Cardiac muscle cell (in vitro differentiated cells and primary cell): ENCODE measurements around the gene NKIRAS1. TPM values are rescaled to one million over a fixed set of nuclear protein-coding genes. Genes with fewer than 3 reads are reported as not detected.

Experiments used
- DNase-seq, 2 donors: peaks; one replicate each; pipeline versions ENCODE4 v3.0.0 to v3.0.0-alpha.2; 2010 to 2017; ENCODE audit warnings: low read depth in 1 of 2, low spot score in 1 of 2
- H3K27ac ChIP-seq: fragments of 200-600 bp; sonication (generic); 2 replicates; pipeline ENCODE4 v1.5.1; 2016
- H3K27me3 ChIP-seq: fragments of 200-600 bp; sonication (generic); 2 replicates; pipeline ENCODE4 v1.6.0; 2016; ENCODE audit warnings: control low read depth
- H3K36me3 ChIP-seq: fragments of 200-600 bp; sonication (generic); 2 replicates; pipeline ENCODE4 v1.5.1; 2016; ENCODE audit warnings: control low read depth
- H3K4me1 ChIP-seq: fragments of 200-600 bp; sonication (generic); 2 replicates; pipeline ENCODE4 v1.8.1; 2017; ENCODE audit warnings: low read depth, mild to moderate bottlenecking, mixed run types
- H3K4me3 ChIP-seq: fragments of 200-600 bp; sonication (generic); 2 replicates; pipeline ENCODE4 v1.5.1; 2016; ENCODE audit warnings: mild to moderate bottlenecking
- H3K9me3 ChIP-seq: fragments of 200-600 bp; sonication (generic); 2 replicates; pipeline ENCODE4 v1.5.1; 2017; ENCODE audit warnings: low read depth, mild to moderate bottlenecking, control low read depth
- polyA plus RNA-seq: library from polyadenylated mRNA; unstranded; fragments of >200 nt; fragmentation: Nextera tagmentation; extraction: Ambion mirVana; gene quantifications from 2 replicates; pipeline ENCODE4 v1.2.1, GENCODE V29; 2016
- total RNA-seq: library from RNA; depleted of rRNA; stranded (reverse); fragments of >200 nt; gene quantifications from 2 replicates; pipeline ENCODE4 v1.2.3, GENCODE V29; 2016
- TF ChIP-seq, protein P1 (sequence below): IDR thresholded peaks from 2 replicates; pipeline ENCODE4 v1.5.1; 2012; ENCODE audit warnings: low read depth, mild to moderate bottlenecking, low read length

Gene NKIRAS1
- total and polyA plus RNA-seq, 2 experiments from 2014 or later = 20.2 to 28.0 TPM

- Histone ChIP-seq H3K27me3 (no peaks in the 10 kb centered on the region), H3K4me3 (no peak overlapping the region), H3K4me1 (peaks cover 26% of the 10 kb centered on the region), H3K27ac (no peak overlapping the region), H3K36me3 (peaks cover 10% of the 10 kb centered on the region), H3K9me3 (no peaks in the 10 kb centered on the region)
- TF ChIP-seq, protein P1, sequence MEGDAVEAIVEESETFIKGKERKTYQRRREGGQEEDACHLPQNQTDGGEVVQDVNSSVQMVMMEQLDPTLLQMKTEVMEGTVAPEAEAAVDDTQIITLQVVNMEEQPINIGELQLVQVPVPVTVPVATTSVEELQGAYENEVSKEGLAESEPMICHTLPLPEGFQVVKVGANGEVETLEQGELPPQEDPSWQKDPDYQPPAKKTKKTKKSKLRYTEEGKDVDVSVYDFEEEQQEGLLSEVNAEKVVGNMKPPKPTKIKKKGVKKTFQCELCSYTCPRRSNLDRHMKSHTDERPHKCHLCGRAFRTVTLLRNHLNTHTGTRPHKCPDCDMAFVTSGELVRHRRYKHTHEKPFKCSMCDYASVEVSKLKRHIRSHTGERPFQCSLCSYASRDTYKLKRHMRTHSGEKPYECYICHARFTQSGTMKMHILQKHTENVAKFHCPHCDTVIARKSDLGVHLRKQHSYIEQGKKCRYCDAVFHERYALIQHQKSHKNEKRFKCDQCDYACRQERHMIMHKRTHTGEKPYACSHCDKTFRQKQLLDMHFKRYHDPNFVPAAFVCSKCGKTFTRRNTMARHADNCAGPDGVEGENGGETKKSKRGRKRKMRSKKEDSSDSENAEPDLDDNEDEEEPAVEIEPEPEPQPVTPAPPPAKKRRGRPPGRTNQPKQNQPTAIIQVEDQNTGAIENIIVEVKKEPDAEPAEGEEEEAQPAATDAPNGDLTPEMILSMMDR = no peak
- peak in 1 of 2 donors; percentile 45 for DNase-seq
Measured at GRCh38 chr3:23952646-23953045, 35.9 kb upstream of the NKIRAS1 start.

- Histone ChIP-seq H3K27ac (peak overlapping the region; percentile 85), H3K36me3 (peaks cover 2% of the 10 kb centered on the region), H3K4me1 (peaks cover 38% of the 10 kb centered on the region), H3K4me3 (no peak overlapping the region), H3K27me3 (no peaks in the 10 kb centered on the region), H3K9me3 (no peaks in the 10 kb centered on the region)
- no peak for DNase-seq
- TF ChIP-seq, protein P1 = no peak
Measured at GRCh38 chr3:23950293-23950692, 33.5 kb upstream of the NKIRAS1 start.

- Histone ChIP-seq H3K27ac (peak overlapping the region; percentile 85), H3K27me3 (no peaks in the 10 kb centered on the region), H3K36me3 (peaks cover 3% of the 10 kb centered on the region), H3K4me1 (peaks cover 38% of the 10 kb centered on the region), H3K4me3 (no peak overlapping the region), H3K9me3 (no peaks in the 10 kb centered on the region)
- TF ChIP-seq, protein P1 = no peak
- DNase-seq = peak in 1 of 2 donors; percentile 82
Measured at GRCh38 chr3:23949784-23950183, 33.0 kb upstream of the NKIRAS1 start.

DNA sequence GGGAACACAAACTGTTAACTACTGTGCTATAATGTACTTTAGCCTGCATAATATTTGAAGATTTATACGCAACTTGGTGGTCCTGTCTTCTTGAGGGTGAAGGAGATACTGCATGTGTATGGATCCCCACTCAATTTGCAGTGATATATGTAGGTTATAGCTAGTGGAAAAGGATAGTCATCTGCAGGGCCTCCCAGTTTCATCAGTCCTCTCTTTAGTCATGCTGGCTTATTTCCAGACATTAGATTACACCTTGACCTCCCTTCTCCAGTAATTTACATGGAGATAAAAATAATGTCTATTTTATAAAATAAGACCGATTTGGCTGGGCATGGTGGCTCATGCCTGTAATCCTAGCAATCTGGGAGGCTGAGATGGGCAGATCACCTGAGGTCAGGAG, 32.0 kb upstream of the NKIRAS1 start:
- H3K27ac ChIP-seq = no peak overlapping the region
- H3K9me3 ChIP-seq = no peaks in the 10 kb centered on the region
- H3K36me3 ChIP-seq = peaks cover 3% of the 10 kb centered on the region
- DNase-seq = peak in 1 of 2 donors; percentile 14
- TF ChIP-seq, protein P1 = no peak
- H3K4me3 ChIP-seq = no peak overlapping the region
- no peaks in the 10 kb centered on the region for H3K27me3 ChIP-seq
- H3K4me1 ChIP-seq = peaks cover 45% of the 10 kb centered on the region

GRCh38 chr3:23945913-23946687, 29.3 kb upstream of the NKIRAS1 start:
- TF ChIP-seq, protein P1 = no peak
- Histone ChIP-seq H3K36me3 (peaks cover 3% of the 10 kb centered on the region), H3K4me3 (peak overlapping the region; percentile 69), H3K4me1 (peaks cover 45% of the 10 kb centered on the region), H3K27ac (peak overlapping the region; percentile 100), H3K9me3 (no peaks in the 10 kb centered on the region), H3K27me3 (no peaks in the 10 kb centered on the region)
- DNase-seq = peak; percentile 97 to 99
